T1000 (cell line): ENCODE data around the gene YAP1.
"Not testable (repeated sequence)": the region's sequence is repeated elsewhere in the genome, so short reads cannot be mapped to it uniquely, and the experiment has no call there.

Experiments
- DNase-seq: peaks from one replicate; lab custom pipeline; 2025; ENCODE audit warnings: mixed read lengths; lab: John Stamatoyannopoulos, UW

YAP1 gene

DNA sequence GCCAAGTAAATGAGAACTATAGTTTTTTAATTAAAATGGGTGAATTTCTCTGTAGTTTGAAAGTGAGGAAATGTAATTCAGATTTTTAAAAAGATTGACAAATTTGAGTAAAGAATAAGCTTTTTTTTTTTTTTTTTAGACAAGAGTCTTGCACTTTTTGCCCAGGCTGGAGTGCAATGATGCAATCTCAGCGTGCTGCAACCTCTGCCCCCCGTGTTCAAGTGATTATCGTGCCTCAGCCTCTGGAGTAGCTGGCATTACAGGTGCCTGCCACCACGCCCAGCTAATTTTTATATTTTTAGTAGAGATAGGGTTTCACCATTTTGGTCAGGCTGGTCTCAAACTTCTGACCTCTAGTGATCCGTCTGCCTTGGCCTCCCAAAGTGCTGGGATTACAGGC, 90.1 kb downstream of the YAP1 start:
- not testable (repeated sequence) for DNase-seq

DNA sequence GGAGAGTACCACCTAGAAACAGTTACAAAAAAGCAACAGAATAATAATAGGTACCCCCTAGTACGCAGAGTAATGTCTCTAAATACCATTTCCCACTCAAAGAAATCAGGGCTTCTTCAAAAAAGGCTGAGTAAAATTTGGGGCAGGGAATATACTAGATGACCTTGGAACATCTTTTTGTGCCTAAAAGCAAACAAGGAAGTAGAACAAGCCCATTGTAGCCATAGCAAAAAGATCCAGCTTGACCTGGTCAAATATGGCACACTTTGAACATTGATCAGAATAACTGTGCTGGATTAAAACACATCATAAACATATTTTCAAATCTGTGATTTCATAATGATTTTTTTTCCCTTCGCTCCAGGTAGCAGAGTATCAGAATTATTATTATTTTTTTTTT, 91.5 kb downstream of the YAP1 start:
- DNase-seq, result no peak

DNA sequence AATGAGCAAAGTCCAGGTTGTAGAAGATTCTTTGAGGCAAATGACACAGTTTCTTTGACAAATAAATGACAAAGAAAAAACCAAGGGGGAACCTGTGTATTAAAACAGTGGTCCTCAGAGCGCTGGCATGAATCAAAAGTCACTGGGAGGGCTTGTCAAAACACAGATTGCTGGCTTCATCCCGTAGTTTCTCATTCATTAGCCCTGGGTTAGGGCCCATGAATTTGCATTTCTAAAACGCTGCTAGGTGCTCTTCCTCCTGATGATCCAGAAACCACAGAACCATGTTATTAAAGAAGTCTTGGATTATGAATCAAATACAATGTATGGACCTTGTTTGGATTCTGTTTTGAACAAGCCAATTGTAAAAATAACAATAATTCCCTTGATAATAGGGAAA, 92.7 kb downstream of the YAP1 start:
- no peak for DNase-seq

DNA sequence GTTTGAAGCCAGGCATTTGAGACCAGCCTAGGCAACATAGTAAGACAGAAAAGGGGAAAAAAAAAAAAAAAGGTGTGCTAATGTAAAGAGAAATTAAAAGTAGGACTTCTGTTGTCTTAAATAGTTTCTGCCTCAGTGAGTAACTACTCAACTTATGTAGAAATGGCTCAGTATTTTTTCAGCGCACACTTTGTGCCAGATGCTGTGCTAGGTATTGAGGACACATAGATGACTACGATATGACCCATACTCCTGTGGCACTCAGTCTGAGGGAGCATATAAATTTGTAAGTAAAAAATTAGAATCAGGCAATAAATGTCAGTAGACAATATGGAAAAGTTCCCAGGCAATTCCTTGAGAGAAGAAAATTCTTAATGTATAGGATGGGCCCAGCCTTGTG, 93.9 kb downstream of the YAP1 start:
- DNase-seq, result no peak

DNA sequence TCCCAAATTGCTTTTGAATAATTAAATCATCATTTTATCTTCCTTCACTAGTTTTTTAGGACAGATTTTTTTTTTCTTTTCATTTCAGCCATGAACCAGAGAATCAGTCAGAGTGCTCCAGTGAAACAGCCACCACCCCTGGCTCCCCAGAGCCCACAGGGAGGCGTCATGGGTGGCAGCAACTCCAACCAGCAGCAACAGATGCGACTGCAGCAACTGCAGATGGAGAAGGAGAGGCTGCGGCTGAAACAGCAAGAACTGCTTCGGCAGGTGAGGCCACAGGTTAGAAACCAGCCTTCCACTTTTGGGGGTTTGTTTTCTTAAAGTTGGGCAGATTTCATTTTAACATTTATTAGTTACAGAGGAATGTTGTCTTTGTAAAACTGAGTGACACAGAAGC, 95.6 kb downstream of the YAP1 start:
- no peak for DNase-seq

DNA sequence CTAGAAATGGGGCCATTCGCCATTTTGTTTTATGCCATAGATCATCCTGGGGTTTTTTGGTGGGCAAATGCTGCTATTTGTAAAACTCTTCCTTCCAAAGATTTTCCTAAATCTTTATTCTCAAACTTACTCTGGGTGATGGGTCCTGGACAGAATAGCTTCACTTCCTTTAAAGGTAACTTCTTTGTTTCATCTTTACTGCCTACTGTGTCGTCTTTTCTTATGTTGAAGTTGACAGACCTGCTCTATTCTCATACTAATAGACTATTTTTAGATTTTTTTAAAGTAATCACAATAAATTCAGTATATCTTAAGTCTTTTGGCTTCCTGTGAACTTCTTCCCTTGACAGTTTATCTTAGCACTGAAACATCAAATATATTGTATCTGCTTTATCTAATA, 98.6 kb downstream of the YAP1 start:
- DNase-seq, result no peak

DNA sequence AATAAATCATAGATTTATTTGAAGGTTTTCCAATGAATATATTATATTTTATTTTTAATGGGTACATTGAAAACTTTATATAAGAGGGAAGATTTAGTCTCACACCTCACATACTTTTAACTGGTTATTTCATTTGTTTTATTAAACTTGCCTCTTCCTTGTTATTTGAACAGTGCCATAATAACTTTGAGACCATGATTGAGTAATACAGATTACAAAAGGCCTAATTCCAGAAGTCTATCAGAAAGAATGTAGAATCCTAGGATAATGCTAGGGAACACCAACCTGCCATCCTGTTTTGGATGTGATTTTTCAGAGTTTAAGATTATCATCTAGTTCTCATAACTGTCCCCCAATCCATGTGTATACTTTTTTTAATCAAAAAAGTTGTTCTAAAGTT, 104.4 kb downstream of the YAP1 start:
- DNase-seq, result no peak

DNA sequence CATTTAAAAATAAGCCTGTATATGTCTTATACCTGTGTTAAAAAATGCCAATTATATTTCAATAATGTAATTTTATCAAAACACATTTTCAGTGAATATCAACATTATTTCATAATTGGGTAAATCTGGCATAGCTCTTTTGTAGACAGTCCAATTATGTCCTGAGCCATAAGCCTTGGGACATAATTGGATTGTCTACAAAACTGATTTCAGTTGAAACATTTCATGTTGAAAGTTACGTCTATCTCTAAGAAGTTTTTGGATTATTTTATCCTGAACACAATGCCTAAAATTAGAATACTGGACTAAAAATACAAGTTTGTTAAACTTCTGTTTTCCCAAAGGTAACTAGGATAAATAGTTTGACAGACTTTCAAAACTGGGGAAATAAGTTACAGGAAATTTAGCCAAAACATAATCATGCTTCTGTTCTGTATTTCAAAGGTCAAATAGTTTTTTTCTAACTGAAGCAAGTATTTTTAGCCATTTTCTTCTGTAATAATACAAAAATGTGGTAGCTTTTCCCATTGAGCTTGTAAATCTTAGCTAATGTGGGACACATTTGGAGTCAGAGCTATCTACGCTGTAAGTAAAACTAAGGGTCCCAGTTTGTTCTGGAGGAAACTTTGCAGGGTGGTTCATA, 106.3 kb downstream of the YAP1 start:
- no peak for DNase-seq

DNA sequence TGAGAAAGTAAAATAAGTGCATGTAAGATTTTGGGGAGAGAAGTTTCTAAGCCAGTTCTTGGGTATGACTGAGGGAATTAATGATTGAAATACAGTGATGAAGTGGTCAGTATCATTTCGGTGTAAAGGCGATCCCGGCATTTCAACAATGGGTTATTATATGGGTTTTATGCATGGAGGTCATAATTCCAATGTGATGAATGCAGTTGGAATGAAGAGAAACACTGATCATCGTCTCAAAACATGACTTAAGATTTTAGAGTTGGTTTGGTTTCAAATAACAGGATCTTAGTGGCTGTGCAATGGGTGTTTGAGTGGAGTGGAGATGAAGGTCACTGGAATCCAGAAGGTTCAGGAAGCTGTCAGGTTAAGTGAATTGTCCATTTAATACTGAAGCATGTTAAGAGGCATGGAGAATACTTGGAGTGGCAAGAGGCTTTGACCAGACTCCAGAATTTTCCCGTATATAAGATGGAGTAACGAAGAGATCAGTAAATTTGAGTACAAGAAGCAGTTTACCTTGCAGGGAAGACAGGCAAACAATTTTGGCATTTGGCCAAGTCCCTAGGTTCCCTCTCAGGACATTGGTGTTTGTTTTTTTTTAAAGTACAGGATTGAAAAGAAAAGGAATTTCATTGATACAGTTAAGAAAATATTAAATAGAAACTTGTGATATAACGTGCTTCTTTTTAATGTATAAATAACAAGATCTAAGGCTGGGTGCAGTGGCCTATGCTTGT, 110.7 kb downstream of the YAP1 start:
- no peak for DNase-seq

DNA sequence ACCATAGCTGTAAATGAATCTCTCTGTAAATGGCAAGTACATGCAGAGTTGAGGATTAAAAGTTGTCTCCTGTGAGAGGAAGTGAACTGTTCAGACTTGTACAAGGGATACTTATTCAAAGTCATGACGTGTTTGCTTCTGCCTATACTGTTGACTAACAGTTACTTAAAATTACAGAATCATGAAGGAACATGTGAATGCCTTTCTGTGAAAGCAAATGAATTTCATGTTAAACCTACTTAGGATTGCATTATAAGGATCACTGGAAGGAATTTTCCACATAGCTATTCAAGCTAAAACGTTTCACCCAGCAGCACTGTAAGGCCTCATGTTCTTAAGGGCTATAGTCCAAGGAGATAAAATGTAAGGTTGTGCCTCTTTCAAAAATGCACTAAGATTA, 113.6 kb downstream of the YAP1 start:
- no peak for DNase-seq

DNA sequence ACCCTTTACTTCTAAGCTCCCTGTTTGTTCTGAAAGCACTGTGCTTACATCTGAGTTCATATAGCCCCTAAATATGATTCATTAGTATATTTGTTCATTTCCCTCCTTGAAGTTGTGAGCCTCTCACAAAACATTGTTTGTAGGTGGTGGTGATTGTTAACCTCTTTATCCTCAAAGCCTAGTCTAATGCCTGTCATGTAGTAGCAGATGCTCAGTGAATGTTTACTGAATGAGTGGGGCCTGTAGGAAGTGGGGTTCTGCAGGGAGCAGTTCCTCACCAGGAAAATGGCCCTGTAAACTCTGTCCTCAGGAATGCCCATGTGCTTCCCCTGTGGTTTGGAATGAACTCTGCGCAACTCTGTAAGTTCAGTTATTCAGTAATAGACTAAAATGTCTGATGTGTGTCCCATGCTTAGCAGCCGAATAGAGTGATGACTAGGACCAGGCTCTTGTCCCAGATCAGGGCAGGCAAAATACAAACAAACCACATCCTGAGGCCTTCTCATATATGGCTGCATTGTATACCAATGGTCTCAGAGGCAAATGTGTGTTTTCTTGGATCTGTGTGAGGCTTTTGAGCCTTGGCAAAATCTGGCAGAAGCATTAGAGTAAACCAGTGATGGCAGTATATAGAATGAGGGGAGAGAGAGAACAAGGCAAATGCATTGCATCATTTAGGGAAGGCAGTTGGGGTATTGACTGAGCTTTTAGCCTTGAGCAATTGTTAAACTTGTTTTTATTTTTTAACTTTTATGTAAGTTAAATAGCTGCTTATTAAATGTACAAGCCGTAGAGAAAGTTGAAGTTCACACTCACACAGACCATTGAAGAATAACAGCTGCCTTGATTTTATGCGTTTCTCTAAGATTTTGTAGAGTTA, 115.7 kb downstream of the YAP1 start:
- no peak for DNase-seq

DNA sequence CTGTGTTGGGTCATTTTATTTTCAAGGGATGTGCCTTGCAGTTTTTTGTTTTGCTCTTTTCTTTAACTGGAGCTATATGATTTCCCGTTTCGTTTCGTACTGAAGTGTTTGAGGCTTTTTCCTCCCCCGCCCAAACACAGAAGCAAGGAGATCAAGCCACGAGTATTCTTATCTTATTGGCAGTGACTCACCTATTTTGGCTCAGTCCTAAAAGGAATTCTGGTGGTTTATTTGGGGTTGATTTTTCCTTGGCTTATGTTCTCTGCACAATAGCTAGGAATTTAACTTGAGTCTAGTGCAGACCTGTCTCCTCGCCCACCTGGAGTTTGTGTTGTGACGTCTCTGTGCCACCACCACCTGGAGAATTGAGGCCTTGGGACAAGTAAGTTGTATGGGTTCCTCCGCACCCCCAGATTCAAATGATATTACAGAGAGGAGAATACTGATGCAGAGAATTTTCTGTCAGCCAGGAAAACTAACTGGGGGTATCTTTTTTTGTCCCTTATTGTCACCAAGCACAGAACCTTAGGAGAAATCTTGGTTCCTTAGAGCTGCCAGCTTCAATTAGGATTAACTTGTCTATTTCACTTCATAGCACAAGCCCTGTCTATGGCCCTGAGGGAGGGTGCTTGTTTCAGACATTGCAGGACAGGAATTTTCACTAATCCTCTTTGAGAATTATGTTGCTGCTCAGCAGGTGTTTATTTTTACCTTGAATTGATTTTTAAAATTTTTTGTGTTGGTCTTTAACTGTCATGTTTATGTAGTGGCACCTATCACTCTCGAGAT, 116.6 kb downstream of the YAP1 start:
- no peak for DNase-seq

DNA sequence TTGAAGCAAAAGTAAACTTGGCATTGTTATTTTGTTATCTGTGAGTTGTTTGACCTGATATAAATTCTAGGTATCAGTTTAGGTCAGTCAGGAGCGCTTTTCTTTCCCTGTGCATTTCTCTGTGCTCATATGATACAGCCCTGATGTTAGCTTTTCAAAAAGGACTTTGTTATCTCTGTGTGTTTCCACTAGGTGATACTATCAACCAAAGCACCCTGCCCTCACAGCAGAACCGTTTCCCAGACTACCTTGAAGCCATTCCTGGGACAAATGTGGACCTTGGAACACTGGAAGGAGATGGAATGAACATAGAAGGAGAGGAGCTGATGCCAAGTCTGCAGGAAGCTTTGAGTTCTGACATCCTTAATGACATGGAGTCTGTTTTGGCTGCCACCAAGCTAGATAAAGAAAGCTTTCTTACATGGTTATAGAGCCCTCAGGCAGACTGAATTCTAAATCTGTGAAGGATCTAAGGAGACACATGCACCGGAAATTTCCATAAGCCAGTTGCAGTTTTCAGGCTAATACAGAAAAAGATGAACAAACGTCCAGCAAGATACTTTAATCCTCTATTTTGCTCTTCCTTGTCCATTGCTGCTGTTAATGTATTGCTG, 119.4 kb downstream of the YAP1 start:
- DNase-seq, result no peak

DNA sequence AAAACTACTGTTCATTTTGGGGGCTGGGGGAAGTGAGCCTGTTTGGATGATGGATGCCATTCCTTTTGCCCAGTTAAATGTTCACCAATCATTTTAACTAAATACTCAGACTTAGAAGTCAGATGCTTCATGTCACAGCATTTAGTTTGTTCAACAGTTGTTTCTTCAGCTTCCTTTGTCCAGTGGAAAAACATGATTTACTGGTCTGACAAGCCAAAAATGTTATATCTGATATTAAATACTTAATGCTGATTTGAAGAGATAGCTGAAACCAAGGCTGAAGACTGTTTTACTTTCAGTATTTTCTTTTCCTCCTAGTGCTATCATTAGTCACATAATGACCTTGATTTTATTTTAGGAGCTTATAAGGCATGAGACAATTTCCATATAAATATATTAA, 119.9 kb downstream of the YAP1 start:
- DNase-seq, result no peak

DNA sequence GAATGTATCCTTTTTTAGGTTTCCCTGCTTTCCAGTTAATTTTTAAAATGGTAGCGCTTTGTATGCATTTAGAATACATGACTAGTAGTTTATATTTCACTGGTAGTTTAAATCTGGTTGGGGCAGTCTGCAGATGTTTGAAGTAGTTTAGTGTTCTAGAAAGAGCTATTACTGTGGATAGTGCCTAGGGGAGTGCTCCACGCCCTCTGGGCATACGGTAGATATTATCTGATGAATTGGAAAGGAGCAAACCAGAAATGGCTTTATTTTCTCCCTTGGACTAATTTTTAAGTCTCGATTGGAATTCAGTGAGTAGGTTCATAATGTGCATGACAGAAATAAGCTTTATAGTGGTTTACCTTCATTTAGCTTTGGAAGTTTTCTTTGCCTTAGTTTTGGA, 120.7 kb downstream of the YAP1 start:
- DNase-seq, result no peak

DNA sequence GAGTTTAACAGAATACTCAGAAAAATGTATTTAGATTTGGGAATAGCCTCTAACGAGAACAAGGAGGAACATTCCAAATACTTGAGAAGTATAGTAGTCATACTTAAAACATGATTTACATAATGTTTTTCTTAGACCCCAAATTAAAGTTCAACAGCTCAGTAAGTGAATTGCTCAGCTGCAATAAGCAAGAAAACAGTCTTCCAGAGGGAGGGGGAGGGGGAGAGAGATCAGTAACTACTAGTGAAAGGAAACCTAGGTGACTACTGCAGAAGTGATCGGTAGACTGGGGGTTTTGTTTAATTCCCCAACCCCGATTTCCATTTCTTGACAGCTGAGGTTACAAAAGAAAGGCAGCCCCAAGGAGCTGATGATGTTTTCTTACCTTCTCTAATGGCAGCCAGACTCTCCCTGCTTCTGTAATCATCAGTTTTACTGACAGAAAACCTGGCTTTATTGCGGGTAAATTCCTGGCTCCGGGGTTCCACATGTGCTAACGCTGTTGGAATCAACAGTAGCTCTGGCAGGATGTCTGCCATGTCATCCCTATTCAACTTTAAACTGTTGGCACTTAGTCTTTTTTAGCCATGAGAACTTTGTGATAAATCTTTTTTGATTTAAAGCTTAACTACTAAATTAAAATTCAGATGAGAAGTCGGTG, 124.7 kb downstream of the YAP1 start:
- DNase-seq, result no peak

DNA sequence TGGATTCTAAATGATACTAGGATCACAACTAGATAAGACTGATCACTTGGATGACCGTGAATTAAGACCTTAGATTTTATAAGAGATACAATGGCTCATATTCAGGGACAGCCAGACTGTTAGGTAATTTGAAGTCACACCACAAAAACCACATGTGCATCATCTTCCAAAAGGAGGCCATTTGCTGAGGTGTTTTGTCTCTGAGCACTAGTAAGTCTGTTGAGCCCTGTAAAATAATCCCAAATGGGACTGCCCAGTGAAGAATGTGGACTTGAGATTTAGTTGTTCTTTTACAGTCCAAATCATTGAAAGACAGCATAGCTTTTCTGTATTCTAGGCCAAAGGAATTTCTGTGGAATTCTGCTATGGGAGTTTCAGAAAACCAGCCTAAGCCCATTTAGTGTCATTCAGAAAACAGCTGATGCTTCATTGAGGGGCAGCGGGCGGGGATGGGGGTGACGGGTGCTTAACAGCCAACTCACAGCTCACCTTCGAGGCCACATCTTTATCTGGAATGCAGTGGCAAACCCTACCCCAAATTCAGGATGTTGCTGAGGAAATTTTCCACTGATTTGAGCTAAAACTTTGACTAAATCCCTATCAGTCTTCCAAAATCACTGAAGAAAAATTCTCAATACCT, 127.0 kb downstream of the YAP1 start:
- DNase-seq, result no peak

DNA sequence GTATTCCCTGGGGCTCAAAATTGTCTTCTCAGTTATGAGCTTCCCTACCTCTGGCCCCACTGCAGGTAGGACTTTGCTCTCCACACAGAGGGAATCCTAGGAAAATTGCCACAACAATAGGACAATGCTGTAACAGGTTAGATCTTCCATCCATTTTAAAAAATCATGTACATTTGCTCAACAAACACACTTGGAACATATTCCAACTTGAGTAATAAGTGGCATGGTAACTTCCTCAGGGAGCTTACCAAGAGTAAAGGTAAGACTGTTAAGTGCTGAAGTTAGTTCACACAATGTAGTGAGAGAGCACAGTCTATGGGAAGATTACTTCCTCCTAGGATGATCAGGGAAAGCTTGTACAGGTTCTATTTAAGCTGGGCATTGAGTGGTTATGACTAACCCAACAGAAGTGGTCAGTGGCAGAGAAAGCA, 128.2 kb downstream of the YAP1 start:
- no peak for DNase-seq

DNA sequence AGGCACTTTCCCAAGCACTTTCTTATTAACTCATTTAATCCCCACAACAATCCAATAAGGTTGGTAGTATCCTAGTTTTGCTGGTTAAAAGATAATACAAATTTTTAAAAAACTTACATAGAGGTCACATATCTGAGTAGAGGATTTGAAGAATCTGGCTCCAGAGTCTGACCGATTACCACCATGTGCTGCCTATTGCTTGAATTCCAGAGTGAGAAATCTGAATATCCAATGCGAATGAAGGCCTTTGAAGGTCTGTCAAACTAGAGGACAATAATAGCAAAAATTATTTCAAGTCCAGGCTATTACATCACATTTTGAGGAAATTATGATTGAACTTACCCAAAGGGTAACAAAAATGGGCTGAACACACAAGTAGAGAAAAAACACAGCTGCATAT, 129.2 kb downstream of the YAP1 start:
- DNase-seq, result no peak

DNA sequence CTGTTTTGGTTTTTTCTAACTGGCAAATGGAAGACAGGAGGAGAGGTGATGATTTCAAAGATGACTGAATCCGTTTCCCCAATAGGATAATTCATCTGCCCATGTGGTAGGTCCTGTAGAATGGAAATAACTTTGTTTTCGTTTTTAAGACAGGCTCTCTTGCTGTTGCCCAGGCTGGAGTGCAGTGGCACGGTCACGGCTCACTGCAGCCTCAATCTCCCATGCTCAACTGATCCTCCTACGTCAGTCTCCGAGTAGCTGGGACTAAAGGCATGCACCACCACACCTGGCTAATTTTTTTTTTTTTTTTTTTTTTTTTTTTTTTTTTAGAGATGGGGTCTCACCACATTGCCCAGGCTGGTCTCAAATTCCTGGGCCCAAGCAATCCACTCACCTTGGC, 129.7 kb downstream of the YAP1 start:
- DNase-seq, result no peak

DNA sequence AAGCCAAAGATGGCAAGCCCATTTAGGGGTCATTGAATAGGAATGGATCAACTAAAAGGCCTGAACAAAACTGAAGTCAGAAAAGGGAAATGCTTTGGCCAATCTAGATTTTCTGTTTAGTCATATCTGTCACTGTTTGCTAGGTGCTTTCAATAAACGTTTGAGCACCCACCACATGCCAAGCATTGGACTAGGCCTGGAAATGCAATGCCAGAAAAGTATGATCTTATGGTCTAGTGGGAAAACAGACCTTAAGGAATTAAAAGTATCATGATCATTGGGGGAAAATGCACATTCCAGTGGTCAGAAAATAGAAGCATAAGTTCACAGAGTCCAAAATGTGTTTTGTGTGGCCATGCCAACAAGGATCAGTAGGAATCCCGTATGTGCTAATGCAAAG, 130.3 kb downstream of the YAP1 start:
- DNase-seq, result no peak
